K562 (cell line): ENCODE results near the gene TOM1L1.

Source experiments
- CTCF ChIP-seq, 3 experiments: IDR thresholded peaks in 2 of 3; conservative IDR thresholded peaks in 1 of 3; 2 replicates each; pipeline ENCODE4 v1.5.1; 2011 to 2012; ENCODE audit warnings: low read length in 3 of 3, mild to moderate bottlenecking in 3 of 3, control low read depth in 2 of 3, improper control_type of control experiment in 1 of 3, inconsistent platforms in 1 of 3, low read depth in 1 of 3, mixed read lengths in 1 of 3, moderate library complexity in 1 of 3; ENCODE audit not compliant: insufficient read depth in 2 of 3
- E2F1 ChIP-seq: sonication (generic); formaldehyde crosslinking; IDR thresholded peaks from 2 replicates; pipeline ENCODE4 v1.8.1; 2023; ENCODE audit warnings: mild to moderate bottlenecking, missing genetic modification reagents, moderate library complexity
- EZH2 ChIP-seq: IDR thresholded peaks from 2 replicates; pipeline ENCODE4 v1.6.1; 2012; ENCODE audit warnings: low read depth, mild to moderate bottlenecking, inconsistent platforms, low read length, borderline replicate concordance
- KDM4B ChIP-seq, 2 experiments: fragments of 450-650 bp in 1 of 2; sonication (generic) in 1 of 2; IDR thresholded peaks; 2 replicates each; pipeline ENCODE4 v1.6.1; 2016 to 2017; ENCODE audit warnings: borderline replicate concordance in 2 of 2, antibody characterized with exemption in 1 of 2, low read depth in 1 of 2, mild to moderate bottlenecking in 1 of 2
- MAZ ChIP-seq, 2 experiments: fragments of 450-650 bp in 1 of 2; sonication (generic) in 1 of 2; formaldehyde crosslinking; IDR thresholded peaks in 1 of 2; conservative IDR thresholded peaks in 1 of 2; 2 replicates each; pipeline versions ENCODE4 v1.4.0 to v1.5.0; 2020; ENCODE audit warnings: mild to moderate bottlenecking in 1 of 2, missing genetic modification reagents in 1 of 2
- NFE2 ChIP-seq: IDR thresholded peaks from 2 replicates; pipeline ENCODE4 v1.6.1; 2014; ENCODE audit warnings: antibody characterized with exemption, low read depth
- POLR2A ChIP-seq: fragments of 450-650 bp; conservative IDR thresholded peaks from 2 replicates; pipeline ENCODE4 v1.6.1; 2016
- RAD51 ChIP-seq: fragments of 450-650 bp; IDR thresholded peaks from 2 replicates; pipeline ENCODE4 v1.7.1; 2016; ENCODE audit warnings: low read depth, mild to moderate bottlenecking, borderline replicate concordance
- SMARCE1 ChIP-seq: fragments of 450-650 bp; IDR thresholded peaks from 2 replicates; pipeline ENCODE4 v1.7.1; 2016; ENCODE audit warnings: mild to moderate bottlenecking
- SPI1 ChIP-seq: IDR thresholded peaks from 2 replicates; pipeline ENCODE4 v1.6.1; 2011; ENCODE audit warnings: low read depth, low read length, control low read depth, borderline replicate concordance
- TAF1 ChIP-seq: IDR thresholded peaks from 2 replicates; pipeline ENCODE4 v1.6.1; 2011; ENCODE audit warnings: mild to moderate bottlenecking, low read length, moderate library complexity; ENCODE audit not compliant: insufficient read depth, control insufficient read depth, severe bottlenecking; ENCODE audit errors: extremely low read depth
- ZNF253 ChIP-seq: fragments of 250-450 bp; sonication (Bioruptor Pico); conservative IDR thresholded peaks from 2 replicates; pipeline ENCODE4 v1.6.1; 2021; ENCODE audit warnings: mild to moderate bottlenecking
- ZNF449 ChIP-seq: fragments of 250-450 bp; sonication (Bioruptor Pico); IDR thresholded peaks from 2 replicates; pipeline ENCODE4 v1.8.0; 2022; ENCODE audit warnings: moderate library complexity, mild to moderate bottlenecking, inconsistent platforms
- TF ChIP-seq, protein P1 (sequence below): fragments of 250-450 bp; sonication (Bioruptor Pico); IDR thresholded peaks from 2 replicates; pipeline ENCODE4 v1.5.0; 2020; ENCODE audit warnings: mild to moderate bottlenecking, borderline replicate concordance

DNA sequence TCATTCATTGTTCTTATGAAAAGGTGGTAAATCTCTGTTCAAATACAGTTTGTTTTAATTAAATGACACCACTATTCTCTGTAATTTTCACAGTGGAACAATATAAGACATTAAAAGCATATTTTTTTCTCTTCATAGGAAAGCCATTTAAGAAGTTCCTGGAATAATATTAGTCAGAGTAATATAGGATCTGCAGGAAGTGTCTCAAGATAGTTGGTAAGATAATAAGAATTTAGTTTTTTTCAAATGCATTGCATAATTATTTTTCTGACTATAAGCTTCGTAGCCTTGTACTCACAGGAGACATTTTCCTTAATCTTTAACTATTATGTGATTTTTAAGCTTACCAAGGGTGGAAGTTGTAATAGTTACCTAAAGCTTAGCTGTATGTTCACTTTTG is 84.8 kb downstream of the TOM1L1 start:
- TF ChIP-seq, protein P1, sequence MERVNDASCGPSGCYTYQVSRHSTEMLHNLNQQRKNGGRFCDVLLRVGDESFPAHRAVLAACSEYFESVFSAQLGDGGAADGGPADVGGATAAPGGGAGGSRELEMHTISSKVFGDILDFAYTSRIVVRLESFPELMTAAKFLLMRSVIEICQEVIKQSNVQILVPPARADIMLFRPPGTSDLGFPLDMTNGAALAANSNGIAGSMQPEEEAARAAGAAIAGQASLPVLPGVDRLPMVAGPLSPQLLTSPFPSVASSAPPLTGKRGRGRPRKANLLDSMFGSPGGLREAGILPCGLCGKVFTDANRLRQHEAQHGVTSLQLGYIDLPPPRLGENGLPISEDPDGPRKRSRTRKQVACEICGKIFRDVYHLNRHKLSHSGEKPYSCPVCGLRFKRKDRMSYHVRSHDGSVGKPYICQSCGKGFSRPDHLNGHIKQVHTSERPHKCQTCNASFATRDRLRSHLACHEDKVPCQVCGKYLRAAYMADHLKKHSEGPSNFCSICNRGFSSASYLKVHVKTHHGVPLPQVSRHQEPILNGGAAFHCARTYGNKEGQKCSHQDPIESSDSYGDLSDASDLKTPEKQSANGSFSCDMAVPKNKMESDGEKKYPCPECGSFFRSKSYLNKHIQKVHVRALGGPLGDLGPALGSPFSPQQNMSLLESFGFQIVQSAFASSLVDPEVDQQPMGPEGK = no peak
- TF ChIP-seq POLR2A = no peak
- TF ChIP-seq MAZ (CRISPR knock-in tag; conservative IDR thresholded peaks at IDR 0.05 in 1 of 2, IDR thresholded peaks at IDR 0.05 in 1 of 2) = no peak
- TF ChIP-seq NFE2 = no peak
- TF ChIP-seq E2F1 (CRISPR knock-in tag) = no peak
- TF ChIP-seq TAF1 = no peak
- TF ChIP-seq KDM4B (IDR thresholded peaks at IDR 0.05; ENCODE audit: borderline replicate concordance in 2 of 2, low read depth in 1 of 2) = no peak
- TF ChIP-seq SPI1 = no peak
- TF ChIP-seq ZNF449 (CRISPR knock-in tag) = no peak
- no peak for TF ChIP-seq ZNF253 (CRISPR knock-in tag)
- TF ChIP-seq RAD51 = no peak
- no peak for TF ChIP-seq CTCF (IDR thresholded peaks at IDR 0.05 in 2 of 3, conservative IDR thresholded peaks at IDR 0.05 in 1 of 3; ENCODE audit: insufficient read depth in 2 of 3, low read depth in 1 of 3, low read length in 3 of 3)
- TF ChIP-seq SMARCE1 = no peak
- TF ChIP-seq EZH2 = no peak
